RWPE1 (cell line): ENCODE results near the gene STXBP2.
A peak's percentile ranks its signal among the peaks of the same experiment; 100 is the strongest.

Experiments
- CTCF ChIA-PET: fragments of 350-600 bp; sonication (Branson Sonifier 250); formaldehyde crosslinking; extraction: SDS; loops from one replicate; lab custom pipeline; 2021; lab: Yijun Ruan, JAX
- POLR2A ChIA-PET: fragments of 400-600 bp; formaldehyde crosslinking; extraction: SDS; loops from one replicate; lab custom pipeline; 2020; ENCODE audit warnings: antibody characterized with exemption; ENCODE audit not compliant: low non-redundant PET; lab: Yijun Ruan, JAX
- DNase-seq: peaks from one replicate; pipeline ENCODE4 v3.0.0; 2012; ENCODE audit warnings: low spot score
- H3K27ac ChIP-seq: fragments of 450-650 bp; 2 replicates; pipeline ENCODE4 v1.5.1; 2017
- TF ChIP-seq, protein P1 (sequence below): fragments of 450-650 bp; conservative IDR thresholded peaks from 2 replicates; pipeline ENCODE4 v1.5.1; 2017; ENCODE audit warnings: low read depth, mild to moderate bottlenecking

The STXBP2 gene

DNA sequence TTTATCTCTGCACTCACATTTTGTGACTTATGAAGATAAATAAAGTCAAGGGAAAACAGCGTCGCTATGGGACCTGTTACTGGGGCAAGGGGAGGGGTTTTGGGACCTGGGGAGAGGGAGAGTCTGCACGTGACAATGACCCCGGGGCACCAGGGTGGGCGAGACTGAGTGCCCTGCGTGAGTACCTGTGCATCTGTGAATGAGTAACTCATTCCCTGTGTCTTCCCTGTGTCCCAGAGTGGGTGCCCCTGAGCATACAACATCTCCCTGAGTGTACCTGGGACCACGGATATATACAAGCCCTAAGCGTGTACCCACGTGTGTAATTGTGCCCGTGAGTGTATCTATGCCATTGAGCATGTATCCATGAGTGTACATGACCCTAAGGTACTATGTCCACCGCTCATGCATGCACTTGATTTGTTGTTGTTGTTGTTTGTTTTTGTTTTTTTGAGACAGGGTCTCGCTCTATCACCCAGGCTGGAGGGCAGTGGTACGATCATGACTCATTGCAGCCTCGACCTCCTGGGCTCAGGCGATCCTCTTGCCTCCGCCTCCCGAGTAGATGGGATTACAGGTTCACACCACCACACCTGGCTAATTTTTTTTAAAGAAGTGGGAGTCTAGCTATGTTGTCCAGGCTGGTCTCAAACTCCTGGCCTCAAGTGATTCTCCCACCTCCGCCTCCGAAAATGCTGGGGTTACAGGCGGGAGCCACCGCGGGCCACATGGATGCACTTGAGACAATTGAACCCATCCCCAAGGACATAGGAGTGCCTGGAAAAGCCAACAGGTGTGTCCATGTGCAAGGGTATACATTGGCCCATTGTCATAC lies 43.1 kb downstream of the STXBP2 start:
- H3K27ac ChIP-seq: peak overlapping the region; percentile 74; the same call in 1 of the 2 replicates
- ChIA-PET CTCF (interaction anchor here (0.7 to 1.5 kb wide), 9 partner anchors 8 to 171 kb away, joined by 3 to 9 read pairs (median 4); partner anchors contain the start of gene RETN), POLR2A (no interaction called here)
- DNase-seq: no peak
- TF ChIP-seq, protein P1, sequence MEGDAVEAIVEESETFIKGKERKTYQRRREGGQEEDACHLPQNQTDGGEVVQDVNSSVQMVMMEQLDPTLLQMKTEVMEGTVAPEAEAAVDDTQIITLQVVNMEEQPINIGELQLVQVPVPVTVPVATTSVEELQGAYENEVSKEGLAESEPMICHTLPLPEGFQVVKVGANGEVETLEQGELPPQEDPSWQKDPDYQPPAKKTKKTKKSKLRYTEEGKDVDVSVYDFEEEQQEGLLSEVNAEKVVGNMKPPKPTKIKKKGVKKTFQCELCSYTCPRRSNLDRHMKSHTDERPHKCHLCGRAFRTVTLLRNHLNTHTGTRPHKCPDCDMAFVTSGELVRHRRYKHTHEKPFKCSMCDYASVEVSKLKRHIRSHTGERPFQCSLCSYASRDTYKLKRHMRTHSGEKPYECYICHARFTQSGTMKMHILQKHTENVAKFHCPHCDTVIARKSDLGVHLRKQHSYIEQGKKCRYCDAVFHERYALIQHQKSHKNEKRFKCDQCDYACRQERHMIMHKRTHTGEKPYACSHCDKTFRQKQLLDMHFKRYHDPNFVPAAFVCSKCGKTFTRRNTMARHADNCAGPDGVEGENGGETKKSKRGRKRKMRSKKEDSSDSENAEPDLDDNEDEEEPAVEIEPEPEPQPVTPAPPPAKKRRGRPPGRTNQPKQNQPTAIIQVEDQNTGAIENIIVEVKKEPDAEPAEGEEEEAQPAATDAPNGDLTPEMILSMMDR: no peak

DNA sequence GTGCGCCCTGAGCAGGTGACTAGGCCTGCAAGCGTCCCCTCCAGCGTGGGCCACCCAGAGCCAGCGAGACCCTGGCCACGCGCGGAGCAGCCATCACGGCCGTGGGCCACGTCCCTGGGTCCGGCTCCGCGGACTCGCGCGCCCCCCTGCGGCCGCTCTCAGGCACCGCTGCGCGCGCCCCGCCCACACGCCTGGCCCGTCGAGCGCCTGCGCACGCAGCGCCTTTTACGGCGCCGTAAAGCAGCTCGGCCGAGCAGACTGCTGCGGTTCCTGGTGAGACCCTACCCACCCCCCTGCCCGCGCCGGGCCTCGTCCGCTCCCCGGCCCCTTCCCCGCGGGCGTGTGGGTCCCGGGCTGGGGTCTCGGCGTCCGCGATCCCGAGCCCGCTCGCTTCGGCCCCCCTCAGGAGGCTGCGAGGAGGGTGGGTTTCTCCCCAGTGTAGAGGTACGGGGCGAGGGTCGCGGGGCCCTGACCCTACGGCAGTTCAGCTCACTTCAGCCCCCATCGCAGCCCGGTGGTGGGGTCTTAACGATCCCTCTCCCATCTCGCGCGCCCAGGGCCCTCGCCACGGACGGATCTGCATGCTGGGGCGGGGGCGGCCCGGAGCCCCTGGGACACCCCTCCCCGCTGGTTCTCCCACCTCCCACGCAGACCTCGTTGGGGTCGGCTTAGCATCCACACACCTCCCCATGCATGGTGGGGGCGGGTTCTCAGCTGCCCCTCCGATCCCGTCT lies 43.9 kb downstream of the STXBP2 start, which contains the start of gene TRAPPC5:
Gene TRAPPC5 (plus strand): TSS at position 228 of the 734 bp plus-strand sequence. CDS start 1,421 bp downstream, outside the sequence.
- TF ChIP-seq, protein P1: peak; percentile 96
- ChIA-PET POLR2A (no interaction called here), CTCF (interaction anchor here (0.5 to 1.5 kb wide), 23 partner anchors 8 to 350 kb away, joined by 3 to 13 read pairs (median 4); partner anchors contain the start of gene RETN)
- H3K27ac ChIP-seq: peak within 1 kb of the TSS; percentile 74
- DNase-seq: peak; percentile 80

DNA sequence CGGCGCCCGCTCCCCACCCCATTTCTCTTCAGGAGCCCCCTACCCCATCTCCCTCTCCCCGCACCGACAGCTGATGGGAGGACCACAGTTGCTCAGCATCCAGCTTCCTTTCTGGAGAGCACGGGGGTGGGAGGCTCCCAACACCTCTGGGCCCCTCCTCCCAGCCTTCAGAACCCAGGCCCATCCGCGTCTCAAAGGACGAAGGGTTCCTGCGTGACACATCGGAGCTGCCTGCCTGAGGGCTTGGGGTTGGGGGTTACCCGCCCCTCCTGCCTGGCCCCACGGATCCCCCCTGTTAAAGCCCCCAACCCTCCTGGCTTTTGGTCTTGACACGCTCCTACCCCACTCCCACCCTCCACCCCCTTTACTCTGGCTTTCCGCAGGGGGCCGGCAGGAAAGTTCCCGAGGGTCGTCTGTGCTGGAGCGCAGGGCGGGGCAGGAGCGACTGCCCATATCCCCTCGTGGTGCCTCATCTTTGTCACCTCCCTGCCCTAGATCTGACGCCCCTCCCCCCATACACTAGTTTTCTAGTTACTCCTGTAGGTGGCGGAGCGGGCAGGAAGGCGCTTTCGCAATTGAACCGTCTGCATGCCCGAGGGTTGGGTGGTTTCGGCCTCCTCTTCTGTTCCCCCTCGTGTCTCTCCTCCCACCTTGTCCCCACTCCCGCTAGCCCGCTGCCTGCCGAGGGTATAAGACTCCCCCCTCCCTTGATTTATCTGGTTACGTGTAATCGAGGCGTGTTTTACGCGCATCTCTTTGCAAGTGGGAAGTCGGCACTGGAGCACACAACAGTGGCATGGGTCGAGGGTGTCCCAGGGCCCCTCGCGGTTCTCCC lies 44.6 kb downstream of the STXBP2 start:
- peak; percentile 75 for DNase-seq
- POLR2A ChIA-PET: no interaction called here
- TF ChIP-seq, protein P1: peak; percentile 55
- peak overlapping the region; percentile 74 for H3K27ac ChIP-seq
- CTCF ChIA-PET: interaction anchor here (0.5 to 1.5 kb wide), 21 partner anchors 8 to 351 kb away, joined by 3 to 13 read pairs (median 4); partner anchors contain the start of gene RETN

GRCh38 chr19:7682175-7682855 lies 45.4 kb downstream of the STXBP2 start:
- ChIA-PET CTCF (interaction anchor here (0.6 kb wide), 1 partner anchor 29 kb away, joined by 4 read pairs; no protein-coding TSS in a partner anchor), POLR2A (no interaction called here)
- no peak for DNase-seq
- TF ChIP-seq, protein P1: no peak
- peak overlapping the region; percentile 74 for H3K27ac ChIP-seq

DNA sequence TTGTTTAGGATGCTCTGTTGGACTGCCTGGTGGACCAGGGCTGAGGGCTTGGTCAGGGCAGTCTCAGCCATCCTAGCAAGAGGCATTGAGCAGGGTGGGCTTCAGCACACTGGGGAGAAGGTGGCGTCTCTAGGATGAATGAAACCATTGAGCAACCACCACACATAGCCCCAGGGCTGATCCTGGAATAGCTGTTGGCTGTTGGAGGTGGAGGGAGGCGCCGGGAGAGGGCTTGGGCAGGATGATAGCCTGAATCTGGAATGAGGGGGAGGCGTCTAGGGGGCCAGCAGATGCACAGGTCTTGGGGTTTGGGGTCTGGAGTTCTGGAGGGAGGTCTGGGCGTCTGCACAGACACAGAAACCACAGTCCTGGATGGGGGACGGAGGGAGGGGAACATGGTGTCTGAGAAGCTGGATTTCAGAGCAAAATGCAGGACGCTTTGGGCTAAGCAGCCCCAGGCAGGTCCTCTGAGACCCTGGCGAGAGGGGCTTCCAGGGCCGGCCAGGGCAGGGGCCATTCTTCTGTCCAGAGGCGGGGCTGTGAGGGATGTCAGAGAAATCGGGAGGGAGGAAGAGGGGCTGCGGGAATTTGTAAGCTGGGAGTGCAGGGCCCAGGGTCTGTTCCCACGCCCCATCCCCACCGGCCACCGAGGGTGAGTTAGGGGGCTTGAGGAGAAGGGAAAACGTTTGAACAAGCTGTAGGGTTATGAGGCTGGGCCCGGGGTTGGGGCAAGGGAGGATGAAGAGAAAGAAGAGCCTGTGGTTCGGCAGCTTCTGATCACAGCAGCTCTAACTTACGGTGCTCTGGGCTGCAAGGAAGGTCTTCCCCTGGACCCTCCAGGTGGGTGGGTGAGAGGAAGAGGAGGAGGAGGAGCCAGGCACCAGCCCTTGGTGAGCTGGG lies 48.9 kb downstream of the STXBP2 start:
- no peak for DNase-seq
- TF ChIP-seq, protein P1: no peak
- POLR2A ChIA-PET: interaction anchor here (0.5 to 0.6 kb wide), 2 partner anchors 90 to 164 kb away, joined by 5 to 7 read pairs; no protein-coding TSS in a partner anchor
- H3K27ac ChIP-seq: 0 out of 2 replicates have a peak overlapping the region, but pooled peaks have one; percentile 12
- CTCF ChIA-PET: interaction anchor here (0.5 to 1.2 kb wide), 5 partner anchors 8 to 1368 kb away, joined by 3 to 5 read pairs (median 4); no protein-coding TSS in a partner anchor
